GM21381 (cell line): ENCODE results near the gene NELFB.
"Not testable (repeated sequence)": the region's sequence is repeated elsewhere in the genome, so short reads cannot be mapped to it uniquely, and the experiment has no call there.

Source experiments
- ATAC-seq: cut with Tn5 transposase; IDR thresholded peaks from one replicate; pipeline ENCODE4 v1.9.1; 2021; ENCODE audit warnings: mild to moderate bottlenecking, moderate library complexity; ENCODE audit not compliant: unreplicated experiment

The NELFB gene

GRCh38 chr9:137247135-137247915 is 7.8 kb upstream of the NELFB start:
- ATAC-seq = no peak

GRCh38 chr9:137247916-137248175 is 7.3 kb upstream of the NELFB start:
- no peak for ATAC-seq

GRCh38 chr9:137250329-137251193 is 4.6 kb upstream of the NELFB start:
- ATAC-seq = no peak

- ATAC-seq = no peak
Observed at GRCh38 chr9:137251194-137251461, 4.0 kb upstream of the NELFB start, which contains the start of gene STPG3. Gene STPG3, plus strand, starts transcription at chr9:137251286. Its CDS starts 1 bp downstream, at chr9:137251287.

- no peak for ATAC-seq
Observed at GRCh38 chr9:137251490-137252268, 3.4 kb upstream of the NELFB start.

GRCh38 chr9:137252555-137253506 is 2.3 kb upstream of the NELFB start:
- ATAC-seq = no peak

- no peak for ATAC-seq
Observed at GRCh38 chr9:137253717-137254623, 1.2 kb upstream of the NELFB start.

- no peak for ATAC-seq
Observed at GRCh38 chr9:137255448-137256114, 454 bp downstream of the NELFB start.

GRCh38 chr9:137256362-137256761 is 1.2 kb downstream of the NELFB start:
- ATAC-seq = no peak

GRCh38 chr9:137256856-137257255 is 1.7 kb downstream of the NELFB start:
- no peak for ATAC-seq

- not testable (repeated sequence) for ATAC-seq
Observed at GRCh38 chr9:137262173-137262908, 7.2 kb downstream of the NELFB start.

GRCh38 chr9:137262909-137263285 is 7.8 kb downstream of the NELFB start:
- no peak for ATAC-seq

GRCh38 chr9:137263506-137263905 is 8.4 kb downstream of the NELFB start:
- ATAC-seq = no peak

- no peak for ATAC-seq
Observed at GRCh38 chr9:137264067-137264466, 8.9 kb downstream of the NELFB start.

GRCh38 chr9:137265496-137266161 is 10.5 kb downstream of the NELFB start:
- ATAC-seq = no peak

- no peak for ATAC-seq
Observed at GRCh38 chr9:137266162-137266527, 11.0 kb downstream of the NELFB start.

- ATAC-seq = no peak
Observed at GRCh38 chr9:137266585-137267453, 11.7 kb downstream of the NELFB start.
